ENCODE measurements around the gene KMT5C.

KMT5C gene

GRCh38 chr19:55339105-55339888 is at the start of gene KMT5C:
TSS of gene KMT5C (plus strand) at chr19:55339876. CDS start at chr19:55341937, 2,061 bp downstream.
- DNase-seq (ENCODE audit: insufficient read length, low spot score) (peak; percentile 100), FAIRE-seq (peak; percentile 77)
- TF ChIP-seq POLR2A (IDR thresholded peaks at IDR 0.05; ENCODE audit: low read depth, low read length) = no peak; the same call in 1 of the 2 replicates

DNA sequence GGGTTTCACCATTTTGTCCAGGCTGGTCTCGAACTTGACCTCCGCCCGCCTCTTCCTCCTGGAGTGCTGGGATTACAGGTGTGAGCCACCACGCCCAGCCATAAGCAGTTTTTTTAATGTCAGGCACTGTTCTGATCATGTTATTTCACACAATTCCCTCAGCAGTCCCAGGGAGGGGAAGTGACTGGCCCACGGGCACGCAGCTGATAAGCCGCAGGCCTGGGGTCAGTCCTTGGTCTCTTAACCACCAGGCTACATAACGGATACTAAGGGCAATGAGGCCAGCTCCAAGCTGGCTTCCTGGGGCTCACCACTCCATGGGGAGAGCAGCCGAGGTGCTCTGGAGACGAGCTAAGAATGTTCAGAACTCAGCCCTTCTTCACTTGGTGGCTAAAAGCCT is 42.4 kb upstream of the KMT5C start:
- DNase-seq (ENCODE audit: insufficient read length, low spot score) (no peak), FAIRE-seq (no peak)
- no peak for TF ChIP-seq POLR2A (IDR thresholded peaks at IDR 0.05; ENCODE audit: low read depth, low read length)

DNA sequence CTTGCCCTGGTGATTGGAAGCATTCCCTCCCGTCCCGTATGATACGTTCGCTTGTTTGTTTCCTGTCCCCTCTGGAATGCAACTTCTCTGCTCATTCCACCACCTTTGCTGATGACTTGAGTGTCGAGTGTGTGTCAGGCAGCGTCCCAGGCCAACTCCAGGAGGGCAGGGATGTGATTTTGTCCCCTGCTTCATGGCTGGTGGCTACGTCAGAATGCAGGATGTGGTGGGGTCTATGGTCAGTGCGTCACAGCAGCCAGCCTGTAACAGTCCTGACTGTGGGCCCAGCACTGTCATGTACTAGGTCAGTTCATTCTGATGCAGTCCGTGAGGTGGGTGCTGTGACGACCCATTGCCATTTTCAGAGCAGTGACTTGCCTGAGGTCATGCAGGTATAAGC is 39.7 kb upstream of the KMT5C start:
- no peak; the same call in 1 of the 2 replicates for TF ChIP-seq POLR2A (IDR thresholded peaks at IDR 0.05; ENCODE audit: low read depth, low read length)
- DNase-seq (ENCODE audit: insufficient read length, low spot score) (no peak), FAIRE-seq (no peak)

- no peak for TF ChIP-seq POLR2A (IDR thresholded peaks at IDR 0.05; ENCODE audit: low read depth, low read length)
These were observed 38.7 kb upstream of the KMT5C start for GRCh38 chr19:55300886-55301458.

DNA sequence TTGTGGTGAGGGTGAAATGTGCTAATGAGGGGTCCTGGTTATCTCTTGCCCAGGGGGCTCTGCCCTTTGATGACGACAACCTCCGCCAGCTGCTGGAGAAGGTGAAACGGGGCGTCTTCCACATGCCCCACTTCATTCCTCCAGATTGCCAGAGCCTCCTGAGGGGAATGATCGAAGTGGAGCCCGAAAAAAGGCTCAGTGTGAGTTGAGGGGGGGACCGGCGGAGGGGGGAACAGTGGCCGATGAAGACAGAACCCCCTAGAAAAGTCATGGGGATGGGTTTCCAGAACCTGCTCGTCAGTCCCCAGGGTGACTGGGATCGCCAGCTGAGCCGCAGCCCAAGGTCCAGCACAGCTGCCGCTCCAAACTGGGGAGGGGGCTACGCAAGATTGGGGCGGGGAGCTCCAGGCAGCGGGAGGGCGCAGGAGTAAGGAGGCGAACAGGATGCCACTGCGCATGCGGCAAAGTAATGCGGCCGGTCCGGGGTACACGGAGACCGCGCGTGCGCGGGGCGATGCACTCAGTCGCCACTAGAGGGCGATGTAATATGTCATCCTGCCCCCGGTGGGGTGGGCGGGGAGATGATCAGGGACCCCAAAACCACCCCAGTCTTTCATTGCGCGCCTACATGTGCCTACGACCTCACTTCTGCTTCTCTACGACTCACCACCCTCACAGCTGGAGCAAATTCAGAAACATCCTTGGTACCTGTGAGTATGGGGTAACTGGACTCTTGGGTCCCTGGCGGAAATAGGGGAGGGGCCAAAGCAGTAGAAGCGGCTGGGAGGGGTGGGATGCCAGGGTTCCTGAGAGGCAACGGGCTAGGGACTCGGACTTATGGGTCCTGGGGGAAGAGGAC is 38.0 kb upstream of the KMT5C start:
- no peak for FAIRE-seq
- peak; percentile 100 for DNase-seq (ENCODE audit: insufficient read length, low spot score)
- peak; percentile 26; the same call in 1 of the 2 replicates for TF ChIP-seq POLR2A (IDR thresholded peaks at IDR 0.05; ENCODE audit: low read depth, low read length)

More at GRCh38 chr19:55300886-55301458, 38.7 kb upstream of the KMT5C start:
- DNase-seq (ENCODE audit: insufficient read length, low spot score) (no peak), FAIRE-seq (no peak)

- no peak for FAIRE-seq
- no peak for DNase-seq (ENCODE audit: insufficient read length, low spot score)
- no peak for TF ChIP-seq POLR2A (IDR thresholded peaks at IDR 0.05; ENCODE audit: low read depth, low read length)
These were observed 37.4 kb upstream of the KMT5C start for GRCh38 chr19:55302318-55302703.

DNA sequence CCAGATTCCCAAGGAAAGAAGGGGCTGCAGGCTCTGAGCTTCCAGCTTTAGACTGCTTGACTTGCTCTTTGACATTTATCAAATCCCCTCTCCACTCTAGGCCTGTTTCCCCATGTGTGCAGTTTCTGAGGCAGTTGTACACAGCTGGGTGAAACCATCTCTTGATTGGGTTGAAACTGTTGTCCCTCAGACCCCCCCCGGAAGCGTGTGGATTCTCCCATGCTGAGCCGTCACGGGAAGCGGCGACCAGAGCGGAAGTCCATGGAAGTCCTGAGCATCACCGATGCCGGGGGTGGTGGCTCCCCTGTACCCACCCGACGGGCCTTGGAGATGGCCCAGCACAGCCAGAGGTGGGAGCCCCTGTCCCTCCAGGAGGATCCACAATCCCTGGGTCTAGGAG is 36.2 kb upstream of the KMT5C start:
- DNase-seq (ENCODE audit: insufficient read length, low spot score) = no peak
- FAIRE-seq = no peak
- no peak for TF ChIP-seq POLR2A (IDR thresholded peaks at IDR 0.05; ENCODE audit: low read depth, low read length)

GRCh38 chr19:55304279-55304978 is 35.2 kb upstream of the KMT5C start:
- no peak for FAIRE-seq
- DNase-seq (ENCODE audit: insufficient read length, low spot score) = peak; percentile 78
- TF ChIP-seq POLR2A (IDR thresholded peaks at IDR 0.05; ENCODE audit: low read depth, low read length) = no peak

DNA sequence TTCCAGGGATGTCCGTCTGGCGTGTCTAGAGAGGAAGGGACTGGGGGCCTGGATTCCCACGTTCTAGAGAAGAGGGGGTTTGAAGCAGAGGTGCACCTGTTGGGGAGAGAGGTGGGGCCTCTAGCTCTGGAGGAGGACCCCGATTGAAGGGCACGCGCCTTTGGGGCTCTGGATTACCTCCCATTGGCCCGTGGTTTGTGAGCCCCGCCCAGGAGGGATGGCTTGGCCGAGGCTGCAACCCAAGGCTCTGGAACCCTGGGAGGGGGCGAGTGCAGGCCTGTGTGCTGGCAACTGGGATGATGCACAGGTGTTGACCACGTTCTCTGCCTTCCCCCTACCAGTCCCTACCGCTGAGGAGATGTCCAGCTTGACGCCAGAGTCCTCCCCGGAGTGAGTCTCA is 34.7 kb upstream of the KMT5C start:
- DNase-seq (ENCODE audit: insufficient read length, low spot score) (no peak), FAIRE-seq (no peak)
- TF ChIP-seq POLR2A (IDR thresholded peaks at IDR 0.05; ENCODE audit: low read depth, low read length) = no peak

DNA sequence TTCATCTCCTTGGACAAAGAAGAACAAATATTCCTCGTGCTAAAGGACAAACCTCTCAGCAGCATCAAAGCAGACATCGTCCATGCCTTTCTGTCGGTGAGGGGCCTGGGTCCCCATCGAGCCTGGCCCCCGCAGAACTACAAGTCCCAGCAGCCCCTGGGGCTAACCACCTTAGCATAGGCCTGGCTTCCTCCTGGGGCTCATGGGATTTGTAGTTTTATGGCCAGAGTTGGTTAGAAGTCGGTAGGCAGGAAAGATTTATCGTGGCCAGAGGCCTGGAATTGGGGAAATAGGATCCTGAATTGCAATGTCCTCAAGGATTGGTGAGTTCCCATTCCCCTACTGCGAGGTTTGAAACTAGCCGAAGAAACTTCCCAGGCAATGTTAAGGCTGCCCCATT is 34.2 kb upstream of the KMT5C start:
- no peak for DNase-seq (ENCODE audit: insufficient read length, low spot score)
- no peak for TF ChIP-seq POLR2A (IDR thresholded peaks at IDR 0.05; ENCODE audit: low read depth, low read length)
- no peak for FAIRE-seq

DNA sequence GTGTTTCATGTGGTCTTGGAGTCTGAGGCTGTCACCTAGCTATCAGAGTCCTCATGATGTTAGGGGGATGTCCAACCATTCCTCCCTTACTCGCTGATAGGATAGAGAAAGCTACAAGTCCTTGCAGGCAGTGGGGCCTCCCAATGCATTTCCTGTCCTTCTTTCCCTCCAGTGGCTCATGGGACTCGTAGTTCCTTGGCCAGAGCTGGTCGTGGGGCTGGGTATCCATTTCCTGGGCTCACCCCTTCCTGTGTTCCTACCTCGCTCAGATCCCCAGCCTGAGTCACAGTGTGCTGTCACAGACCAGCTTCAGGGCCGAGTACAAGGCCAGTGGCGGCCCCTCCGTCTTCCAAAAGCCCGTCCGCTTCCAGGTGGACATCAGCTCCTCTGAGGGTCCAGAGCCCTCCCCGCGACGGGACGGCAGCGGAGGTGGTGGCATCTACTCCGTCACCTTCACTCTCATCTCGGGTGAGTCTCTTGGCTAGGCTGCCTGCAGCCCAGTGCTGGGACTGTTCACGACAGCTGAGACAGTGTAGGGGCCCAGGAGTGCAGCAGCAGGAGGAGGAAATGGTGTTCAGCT is 33.6 kb upstream of the KMT5C start:
- TF ChIP-seq POLR2A (IDR thresholded peaks at IDR 0.05; ENCODE audit: low read depth, low read length) = no peak
- no peak for DNase-seq (ENCODE audit: insufficient read length, low spot score)
- no peak for FAIRE-seq

DNA sequence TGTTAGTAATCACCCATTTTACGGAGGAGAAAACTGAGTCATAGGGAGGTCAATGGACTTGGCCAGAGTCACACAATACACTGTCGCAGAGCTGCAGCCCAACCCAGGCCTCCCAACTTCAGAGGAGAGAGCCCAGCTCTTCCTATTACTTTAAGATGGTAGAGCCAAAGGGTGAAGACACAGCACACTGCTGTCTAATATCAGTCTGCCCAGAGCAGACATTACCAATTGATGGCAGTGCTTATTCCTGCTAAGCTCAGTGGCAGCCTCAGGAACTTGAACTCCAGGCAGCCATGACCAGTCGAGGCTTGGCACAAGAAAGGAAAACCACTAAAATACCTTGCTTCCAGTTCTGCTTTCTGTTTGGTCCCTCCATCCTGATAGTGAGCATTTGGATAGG is 33.0 kb upstream of the KMT5C start:
- FAIRE-seq (no peak), DNase-seq (ENCODE audit: insufficient read length, low spot score) (no peak)
- no peak for TF ChIP-seq POLR2A (IDR thresholded peaks at IDR 0.05; ENCODE audit: low read depth, low read length)

GRCh38 chr19:55308281-55308680 is 31.4 kb upstream of the KMT5C start:
- DNase-seq (ENCODE audit: insufficient read length, low spot score) = no peak
- FAIRE-seq = no peak
- no peak for TF ChIP-seq POLR2A (IDR thresholded peaks at IDR 0.05; ENCODE audit: low read depth, low read length)
